Endothelial cell (in vitro differentiated cells): ENCODE measurements around the gene CLIP1. TPM values are rescaled to one million over a fixed set of nuclear protein-coding genes. Genes with fewer than 3 reads are reported as not detected.

ENCODE experiments used
- DNase-seq: peaks from one replicate; pipeline ENCODE4 v3.0.0; 2021; ENCODE audit warnings: low spot score
- H3K27ac Mint-ChIP-seq: one replicate; pipeline ENCODE4 v1.8.0; 2021; ENCODE audit warnings: mixed read lengths, inconsistent platforms; ENCODE audit not compliant: unreplicated experiment
- H3K27me3 Mint-ChIP-seq: one replicate; pipeline ENCODE4 v1.8.0; 2021; ENCODE audit warnings: mild to moderate bottlenecking, moderate library complexity, mixed read lengths, inconsistent platforms; ENCODE audit not compliant: unreplicated experiment
- H3K36me3 Mint-ChIP-seq: one replicate; pipeline ENCODE4 v1.8.0; 2021; ENCODE audit warnings: mild to moderate bottlenecking, low read depth, mixed read lengths, inconsistent platforms; ENCODE audit not compliant: unreplicated experiment
- H3K4me1 Mint-ChIP-seq: one replicate; pipeline ENCODE4 v1.8.0; 2021; ENCODE audit warnings: mild to moderate bottlenecking, mixed read lengths, inconsistent platforms; ENCODE audit not compliant: unreplicated experiment
- H3K4me3 Mint-ChIP-seq: one replicate; pipeline ENCODE4 v1.8.0; 2021; ENCODE audit warnings: mild to moderate bottlenecking, mixed read lengths, inconsistent platforms; ENCODE audit not compliant: unreplicated experiment
- H3K9me3 Mint-ChIP-seq: one replicate; pipeline ENCODE4 v1.8.0; 2021; ENCODE audit warnings: mixed read lengths, inconsistent platforms; ENCODE audit not compliant: unreplicated experiment
- CTCF ChIP-seq: fragments of 200-600 bp; sonication (generic); IDR thresholded peaks from one replicate; pipeline ENCODE4 v1.5.0; 2021; ENCODE audit warnings: antibody characterized with exemption; ENCODE audit not compliant: unreplicated experiment
- total RNA-seq: library from RNA; stranded (reverse); fragmentation: NEBNext Ultra II Directional; extraction: Animal tissue kit (Norgen Biotek cat#: 25700); gene quantifications from one replicate; pipeline ENCODE4 v1.2.1, GENCODE V29; 2021; ENCODE audit not compliant: unreplicated experiment

Gene CLIP1
- total RNA-seq, 1 donor from 2014 or later = 57.7 TPM

DNA sequence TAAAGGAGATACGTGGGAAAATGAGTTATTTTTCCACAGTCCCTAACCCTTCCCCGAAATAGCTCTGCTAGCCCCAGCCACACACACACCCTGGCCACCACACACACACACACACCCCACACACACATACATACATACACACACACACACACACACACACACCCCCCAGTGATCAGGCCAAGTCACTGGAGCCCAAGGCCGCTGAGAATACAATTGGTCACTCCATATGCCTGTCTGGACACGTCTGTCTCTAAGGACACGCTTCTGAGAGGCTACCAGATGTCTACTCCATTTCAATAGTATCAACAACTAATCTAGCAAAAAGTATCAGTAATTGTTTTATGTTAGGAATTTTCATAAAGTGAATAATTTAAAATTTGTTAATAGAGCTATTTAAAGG lies 183.6 kb downstream of the CLIP1 start:
- Mint-ChIP-seq H3K4me1 (no peaks in the 10 kb centered on the region), H3K9me3 (no peaks in the 10 kb centered on the region), H3K27me3 (peaks cover 1% of the 10 kb centered on the region), H3K36me3 (peaks cover 15% of the 10 kb centered on the region), H3K27ac (no peak overlapping the region), H3K4me3 (no peak overlapping the region)
- no peak for TF ChIP-seq CTCF
- no peak for DNase-seq

DNA sequence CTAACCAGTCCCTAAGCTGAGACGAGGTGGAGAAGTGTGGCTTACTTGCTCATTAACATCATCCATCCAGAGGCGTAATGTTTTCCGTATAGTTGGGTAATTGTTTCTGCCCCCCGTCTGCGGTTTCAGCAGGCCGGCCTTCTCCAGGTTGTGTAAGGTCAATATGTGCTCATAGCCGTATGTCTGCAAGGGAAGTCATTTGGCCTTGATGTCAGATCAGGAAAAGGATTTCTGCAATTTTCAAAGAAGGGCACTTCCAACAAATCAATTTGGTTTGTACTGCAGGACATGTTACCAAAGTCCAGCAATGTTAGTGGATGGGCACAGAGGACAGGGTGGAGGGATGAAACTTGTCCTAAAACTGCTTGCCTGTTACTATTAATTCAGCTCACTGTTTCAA lies 186.7 kb downstream of the CLIP1 start:
- H3K27me3 Mint-ChIP-seq = peaks cover 1% of the 10 kb centered on the region
- no peaks in the 10 kb centered on the region for H3K9me3 Mint-ChIP-seq
- no peak overlapping the region for H3K27ac Mint-ChIP-seq
- H3K4me3 Mint-ChIP-seq = peak overlapping the region; percentile 3
- no peak for DNase-seq
- no peak for TF ChIP-seq CTCF
- H3K36me3 Mint-ChIP-seq = peaks cover 15% of the 10 kb centered on the region
- no peaks in the 10 kb centered on the region for H3K4me1 Mint-ChIP-seq

DNA sequence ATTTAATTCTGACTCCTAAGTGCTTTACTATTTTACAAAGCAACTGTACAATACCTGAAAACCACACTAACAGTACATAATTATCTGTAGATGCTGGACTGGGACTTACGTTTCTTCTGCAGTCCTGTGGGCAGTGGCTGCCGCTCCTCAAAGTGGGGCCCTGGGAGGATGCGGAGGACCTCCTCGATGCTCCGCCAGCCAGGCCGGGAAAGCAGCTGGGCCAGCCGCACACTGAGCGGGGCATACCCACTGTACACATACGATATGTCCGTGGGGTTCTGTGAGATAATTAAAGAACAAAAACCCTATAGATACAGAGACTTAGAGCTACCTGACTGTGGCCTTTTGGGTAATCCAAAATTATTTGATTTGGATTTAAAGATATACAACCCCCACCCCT lies 189.8 kb downstream of the CLIP1 start:
- no peak overlapping the region for H3K4me3 Mint-ChIP-seq
- no peak for DNase-seq
- peaks cover 11% of the 10 kb centered on the region for H3K36me3 Mint-ChIP-seq
- no peaks in the 10 kb centered on the region for H3K9me3 Mint-ChIP-seq
- H3K27me3 Mint-ChIP-seq = no peaks in the 10 kb centered on the region
- H3K4me1 Mint-ChIP-seq = no peaks in the 10 kb centered on the region
- no peak overlapping the region for H3K27ac Mint-ChIP-seq
- TF ChIP-seq CTCF = no peak

DNA sequence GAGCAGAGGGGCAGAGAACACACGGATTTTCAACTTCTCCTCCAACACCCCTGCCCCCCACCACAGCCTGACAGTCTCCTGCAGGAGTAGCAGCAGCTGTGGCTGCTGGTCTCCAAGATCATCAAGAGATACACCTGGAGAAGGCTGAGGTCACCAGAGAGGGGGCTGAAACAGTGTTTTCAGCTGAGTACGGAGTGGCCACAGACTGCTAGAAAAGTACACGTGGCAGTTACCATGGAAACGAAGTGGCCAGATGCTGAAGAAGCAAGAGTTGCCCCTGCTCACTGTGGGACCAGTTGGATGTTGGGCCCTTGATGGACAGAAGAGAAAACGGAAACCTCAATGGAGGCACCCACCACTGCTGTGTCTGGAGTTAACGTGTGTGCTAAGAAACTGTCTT lies 191.7 kb downstream of the CLIP1 start:
- H3K9me3 Mint-ChIP-seq = no peaks in the 10 kb centered on the region
- H3K4me1 Mint-ChIP-seq = no peaks in the 10 kb centered on the region
- no peak overlapping the region for H3K27ac Mint-ChIP-seq
- peaks cover 10% of the 10 kb centered on the region for H3K36me3 Mint-ChIP-seq
- H3K4me3 Mint-ChIP-seq = no peak overlapping the region
- H3K27me3 Mint-ChIP-seq = peaks cover 3% of the 10 kb centered on the region
- no peak for DNase-seq
- no peak for TF ChIP-seq CTCF

GRCh38 chr12:122228092-122228491 lies 194.4 kb downstream of the CLIP1 start:
- H3K36me3 Mint-ChIP-seq = peaks cover 13% of the 10 kb centered on the region
- peaks cover 3% of the 10 kb centered on the region for H3K27me3 Mint-ChIP-seq
- H3K4me3 Mint-ChIP-seq = peak overlapping the region; percentile 49
- no peak for TF ChIP-seq CTCF
- H3K9me3 Mint-ChIP-seq = no peaks in the 10 kb centered on the region
- DNase-seq = no peak
- H3K27ac Mint-ChIP-seq = no peak overlapping the region
- H3K4me1 Mint-ChIP-seq = peaks cover 7% of the 10 kb centered on the region
